Measurements from ENCODE around the gene RASSF1.

- no peak for TF ChIP-seq POLR2A (IDR thresholded peaks at IDR 0.05; ENCODE audit: insufficient read depth in 1 of 2, low read depth in 2 of 2, low read length in 2 of 2)
- no peak for TF ChIP-seq KDM5B (CRISPR knock-in tag; IDR thresholded peaks at IDR 0.05; ENCODE audit: borderline replicate concordance)
- no peak for TF ChIP-seq ZNF17 (CRISPR knock-in tag; IDR thresholded peaks at IDR 0.05)
- TF ChIP-seq YEATS4 (CRISPR knock-in tag; IDR thresholded peaks at IDR 0.05; ENCODE audit: borderline replicate concordance), result no peak
- no peak for TF ChIP-seq ZNF335 (CRISPR knock-in tag; IDR thresholded peaks at IDR 0.05)
- no peak for TF ChIP-seq NFAT5 (CRISPR knock-in tag; IDR thresholded peaks at IDR 0.05)
- no peak for TF ChIP-seq ARHGAP35 (CRISPR knock-in tag; IDR thresholded peaks at IDR 0.05; ENCODE audit: borderline replicate concordance)
- TF ChIP-seq MIXL1 (CRISPR knock-in tag; IDR thresholded peaks at IDR 0.05), result no peak
- no peak for TF ChIP-seq SAFB2 (CRISPR knock-in tag; IDR thresholded peaks at IDR 0.05; ENCODE audit: borderline replicate concordance, low read depth)
- no peak for TF ChIP-seq ZNF816 (CRISPR knock-in tag; IDR thresholded peaks at IDR 0.05; ENCODE audit: borderline replicate concordance)
- TF ChIP-seq ZNF7 (CRISPR knock-in tag; IDR thresholded peaks at IDR 0.05), result no peak
- no peak for TF ChIP-seq MZF1 (CRISPR knock-in tag; IDR thresholded peaks at IDR 0.05; ENCODE audit: borderline replicate concordance)
- TF ChIP-seq KDM2A (CRISPR knock-in tag; IDR thresholded peaks at IDR 0.05; ENCODE audit: borderline replicate concordance, low read depth), result no peak
These were observed 9.5 kb upstream of the RASSF1 start for GRCh38 chr3:50350213-50350526.
